Nephron progenitor cell (in vitro differentiated cells): ENCODE measurements around the gene SLC25A48.
"Not testable (repeated sequence)": the region's sequence is repeated elsewhere in the genome, so short reads cannot be mapped to it uniquely, and the experiment has no call there.

ENCODE experiments used
- DNase-seq: peaks from one replicate; pipeline ENCODE4 v3.0.0; 2021
- H3K27ac Mint-ChIP-seq: 2 replicates; pipeline ENCODE4 v1.8.0; 2021; ENCODE audit warnings: mild to moderate bottlenecking, moderate library complexity, mixed read lengths
- H3K27me3 Mint-ChIP-seq: 2 replicates; pipeline ENCODE4 v1.8.0; 2021; ENCODE audit warnings: mild to moderate bottlenecking, low read depth, mixed read lengths; ENCODE audit not compliant: poor library complexity
- H3K36me3 Mint-ChIP-seq: 2 replicates; pipeline ENCODE4 v1.8.0; 2021; ENCODE audit warnings: low read depth, mixed read lengths
- H3K4me1 Mint-ChIP-seq: 2 replicates; pipeline ENCODE4 v1.8.0; 2021; ENCODE audit warnings: mixed read lengths
- H3K4me3 Mint-ChIP-seq: 2 replicates; pipeline ENCODE4 v1.8.0; 2021; ENCODE audit warnings: mild to moderate bottlenecking, moderate library complexity, mixed read lengths
- H3K9me3 Mint-ChIP-seq: 2 replicates; pipeline ENCODE4 v1.8.0; 2021; ENCODE audit warnings: mild to moderate bottlenecking, moderate library complexity, mixed read lengths
- CTCF ChIP-seq: fragments of 200-600 bp; sonication (generic); IDR thresholded peaks from 2 replicates; pipeline ENCODE4 v1.5.0; 2021; ENCODE audit warnings: antibody characterized with exemption

SLC25A48 gene

GRCh38 chr5:135835766-135836165, 1.3 kb downstream of the SLC25A48 start:
- Mint-ChIP-seq H3K36me3 (peaks cover 6% of the 10 kb centered on the region), H3K9me3 (peaks cover 29% of the 10 kb centered on the region), H3K4me3 (no peak overlapping the region), H3K4me1 (peaks cover 19% of the 10 kb centered on the region), H3K27ac (no peak overlapping the region), H3K27me3 (peaks cover 83% of the 10 kb centered on the region)
- no peak for TF ChIP-seq CTCF
- no peak for DNase-seq

GRCh38 chr5:135838395-135838794, 3.9 kb downstream of the SLC25A48 start:
- DNase-seq, H3K36me3 Mint-ChIP-seq, H3K4me3 Mint-ChIP-seq, H3K27ac Mint-ChIP-seq, H3K4me1 Mint-ChIP-seq: not testable (repeated sequence)
- H3K9me3 Mint-ChIP-seq, result peaks cover 29% of the 10 kb centered on the region
- peaks cover 78% of the 10 kb centered on the region for H3K27me3 Mint-ChIP-seq

GRCh38 chr5:135839566-135839965, 5.1 kb downstream of the SLC25A48 start:
- peaks cover 29% of the 10 kb centered on the region for H3K9me3 Mint-ChIP-seq
- H3K4me3 Mint-ChIP-seq, result no peak overlapping the region
- no peak for DNase-seq
- TF ChIP-seq CTCF, result no peak
- H3K27ac Mint-ChIP-seq, result no peak overlapping the region
- H3K4me1 Mint-ChIP-seq, result peaks cover 5% of the 10 kb centered on the region
- peaks cover 69% of the 10 kb centered on the region for H3K27me3 Mint-ChIP-seq
- H3K36me3 Mint-ChIP-seq, result peaks cover 6% of the 10 kb centered on the region

GRCh38 chr5:135840959-135841358, 6.5 kb downstream of the SLC25A48 start:
- H3K27me3 Mint-ChIP-seq, result peaks cover 55% of the 10 kb centered on the region
- H3K4me3 Mint-ChIP-seq, result no peak overlapping the region
- H3K4me1 Mint-ChIP-seq, result no peaks in the 10 kb centered on the region
- no peak for DNase-seq
- peaks cover 6% of the 10 kb centered on the region for H3K36me3 Mint-ChIP-seq
- H3K9me3 Mint-ChIP-seq, result peaks cover 29% of the 10 kb centered on the region
- no peak for TF ChIP-seq CTCF
- H3K27ac Mint-ChIP-seq, result no peak overlapping the region

GRCh38 chr5:135842737-135843136, 8.3 kb downstream of the SLC25A48 start:
- no peak for DNase-seq
- Mint-ChIP-seq H3K36me3 (peaks cover 4% of the 10 kb centered on the region), H3K4me3 (no peak overlapping the region), H3K9me3 (peaks cover 24% of the 10 kb centered on the region), H3K4me1 (no peaks in the 10 kb centered on the region), H3K27me3 (peaks cover 37% of the 10 kb centered on the region), H3K27ac (no peak overlapping the region)
- TF ChIP-seq CTCF, result no peak

GRCh38 chr5:135843571-135844337, 9.3 kb downstream of the SLC25A48 start:
- TF ChIP-seq CTCF, result no peak
- H3K4me1 Mint-ChIP-seq, result no peaks in the 10 kb centered on the region
- DNase-seq, result no peak
- H3K36me3 Mint-ChIP-seq, result no peaks in the 10 kb centered on the region
- H3K4me3 Mint-ChIP-seq, result no peak overlapping the region
- H3K27me3 Mint-ChIP-seq, result peaks cover 32% of the 10 kb centered on the region
- H3K27ac Mint-ChIP-seq, result no peak overlapping the region
- peaks cover 14% of the 10 kb centered on the region for H3K9me3 Mint-ChIP-seq
